ENCODE measurements around the gene PSMB7.

- TF ChIP-seq CTCF (IDR thresholded peaks at IDR 0.05), result no peak
- TF ChIP-seq POLR2A (IDR thresholded peaks at IDR 0.05), result no peak
- no peak for TF ChIP-seq POLR2AphosphoS5 (IDR thresholded peaks at IDR 0.05)
- no peak for TF ChIP-seq EP300 (IDR thresholded peaks at IDR 0.05)
Observed at GRCh38 chr9:124363326-124364096, 51.7 kb downstream of the PSMB7 start.
